K562 (cell line): ENCODE data around the gene ACBD6. TPM values are rescaled to one million over a fixed set of nuclear protein-coding genes. Genes with fewer than 3 reads are reported as not detected.

ENCODE experiments used
- ATAC-seq: fragments of 200-7000 bp; cut with Tn5 transposase; 3 replicates; pipeline ENCODE4 v1.9.1; 2020; ENCODE audit warnings: moderate library complexity
- BruUV-seq: library from RNA; stranded (reverse); fragments of 400-500 nt; replicated peaks from 2 replicates; lab custom pipeline; 2021; lab: Mats Ljungman, UMichigan
- CTCF ChIA-PET: fragments of 300-600 bp; formaldehyde crosslinking; extraction: SDS; loops from one replicate; lab custom pipeline; 2021; ENCODE audit warnings: low intra/inter-chr PET ratio; lab: Yijun Ruan, JAX
- POLR2A ChIA-PET: fragments of 300-600, 350-650 bp; sonication (Branson Sonifier 250); formaldehyde crosslinking; extraction: SDS; loops from one replicate; lab custom pipeline; 2021; ENCODE audit warnings: antibody characterized with exemption, inconsistent platforms; lab: Yijun Ruan, JAX
- DNase-seq, 4 experiments: peaks; one replicate each; pipeline versions ENCODE4 v3.0.0 to v3.0.0-alpha.2; 2011 to 2018; ENCODE audit warnings: low spot score in 3 of 4, mixed read lengths in 3 of 4; ENCODE audit errors: extremely low read depth in 1 of 4
- FAIRE-seq: peaks from 2 replicates; lab custom pipeline; 2011; peaks lifted over from hg19 to GRCh38; lab: Jason Lieb, UNC
- H2AFZ ChIP-seq: 2 replicates; pipeline ENCODE4 v1.6.0; 2011; ENCODE audit warnings: low read depth, low read length, control low read depth, inconsistent platforms
- H3K27ac ChIP-seq: fragments of 200-600 bp; 3 replicates; pipeline ENCODE4 v1.8.0; 2011; ENCODE audit warnings: low read depth, mild to moderate bottlenecking, control low read depth, inconsistent platforms, low read length, moderate library complexity, mixed read lengths; ENCODE audit errors: extremely low read depth
- H3K27me3 ChIP-seq, 2 experiments: fragments of 300-600 bp in 1 of 2; 2 replicates in 1 of 2; 3 replicates in 1 of 2; pipeline versions ENCODE4 v1.6.0 to v1.8.0; 2011; ENCODE audit warnings: inconsistent platforms in 2 of 2, low read length in 2 of 2, mild to moderate bottlenecking in 1 of 2, mixed read lengths in 1 of 2, moderate library complexity in 1 of 2; ENCODE audit not compliant: control insufficient read depth in 2 of 2, insufficient read depth in 2 of 2
- H3K36me3 ChIP-seq: fragments of 300-600 bp; 3 replicates; pipeline ENCODE4 v1.8.0; 2011; ENCODE audit warnings: mild to moderate bottlenecking, low read length, inconsistent platforms; ENCODE audit not compliant: control insufficient read depth, insufficient read depth
- H3K4me1 ChIP-seq, 2 experiments: fragments of 200-600 bp in 1 of 2; replicated peaks in 1 of 2; 2 replicates in 1 of 2; 3 replicates in 1 of 2; pipeline versions ENCODE4 v1.5.1 to v1.8.0; 2011; ENCODE audit warnings: inconsistent platforms in 2 of 2, low read length in 2 of 2, mild to moderate bottlenecking in 1 of 2, mixed read lengths in 1 of 2, moderate library complexity in 1 of 2; ENCODE audit not compliant: control insufficient read depth in 2 of 2, insufficient read depth in 2 of 2
- H3K4me2 ChIP-seq: 2 replicates; pipeline ENCODE4 v1.6.1; 2011; ENCODE audit warnings: low read length, control low read depth, inconsistent platforms, mixed read lengths; ENCODE audit not compliant: insufficient read depth
- H3K4me3 ChIP-seq: fragments of 200-600 bp; sonication (generic), shearing (Covaris generic); 2 replicates; pipeline ENCODE4 v1.5.1; 2016; ENCODE audit warnings: control low read depth, inconsistent platforms
- H3K79me2 ChIP-seq: fragments of 200-600 bp; 3 replicates; pipeline ENCODE4 v1.8.0; 2011; ENCODE audit warnings: low read length, inconsistent platforms; ENCODE audit not compliant: control insufficient read depth, insufficient read depth
- H3K9ac ChIP-seq, 2 experiments: 2 replicates each; pipeline versions ENCODE4 v1.6.0 to v1.6.1; 2011; ENCODE audit warnings: low read depth in 2 of 2, low read length in 2 of 2, control low read depth in 1 of 2, inconsistent platforms in 1 of 2, mild to moderate bottlenecking in 1 of 2, mixed read lengths in 1 of 2; ENCODE audit not compliant: insufficient read depth in 1 of 2
- H3K9me1 ChIP-seq: one replicate; pipeline ENCODE4 v1.6.0; 2011; ENCODE audit warnings: inconsistent platforms, mild to moderate bottlenecking, low read length, moderate library complexity; ENCODE audit not compliant: control insufficient read depth, insufficient read depth
- H3K9me3 ChIP-seq: replicated peaks from 2 replicates; pipeline ENCODE4 v1.5.1; 2011; ENCODE audit warnings: low read depth, low read length, inconsistent platforms; ENCODE audit not compliant: control insufficient read depth, insufficient read depth
- H4K20me1 ChIP-seq: replicated peaks from 2 replicates; pipeline ENCODE4 v1.6.1; 2011; ENCODE audit warnings: low read length, inconsistent platforms, mixed read lengths; ENCODE audit not compliant: control insufficient read depth, insufficient read depth
- CC2D1A ChIP-seq: fragments of 450-650 bp; IDR thresholded peaks from 2 replicates; pipeline ENCODE4 v1.6.1; 2017; ENCODE audit warnings: mild to moderate bottlenecking
- COPS2 ChIP-seq: fragments of 450-650 bp; conservative IDR thresholded peaks from 2 replicates; pipeline ENCODE4 v1.6.1; 2016; ENCODE audit warnings: mild to moderate bottlenecking, moderate library complexity
- DDX20 ChIP-seq: fragments of 450-650 bp; IDR thresholded peaks from 2 replicates; pipeline ENCODE4 v1.6.1; 2016; ENCODE audit warnings: missing genetic modification characterization, low read depth, mild to moderate bottlenecking, missing compliant biosample characterization, moderate library complexity
- DMBX1 ChIP-seq: fragments of 250-450 bp; sonication (Bioruptor Pico); IDR thresholded peaks from 2 replicates; pipeline ENCODE4 v1.8.0; 2022; ENCODE audit warnings: inconsistent platforms, mild to moderate bottlenecking, moderate library complexity, borderline replicate concordance
- EP300 ChIP-seq: IDR thresholded peaks from 2 replicates; pipeline ENCODE4 v1.6.1; 2012; ENCODE audit warnings: low read length, improper control_type of control experiment
- SNRNP70 ChIP-seq: fragments of 200-400 bp; formaldehyde crosslinking; optimal IDR thresholded peaks from 2 replicates; pipeline ENCODE3; 2017; ENCODE audit warnings: low read depth, low read length
- ZNF75A ChIP-seq: fragments of 450-650 bp; formaldehyde crosslinking; IDR thresholded peaks from 2 replicates; pipeline ENCODE4 v1.4.0; 2020; ENCODE audit warnings: mild to moderate bottlenecking
- ZNF79 ChIP-seq: fragments of 250-450 bp; sonication (Bioruptor Pico); IDR thresholded peaks from 2 replicates; pipeline ENCODE4 v1.4.0; 2020; ENCODE audit warnings: low read depth, mild to moderate bottlenecking, moderate library complexity
- WGBS: fragments of 100-300 bp; shearing (Covaris generic); methylation state at CpG from one replicate; pipeline ENCODE4 v1.1.6; 2016; ENCODE audit warnings: low coverage, mixed read lengths; ENCODE audit not compliant: insufficient coverage; ENCODE audit errors: missing lambda C conversion rate; 5-methylcytosine and 5-hydroxymethylcytosine counted together
- in situ Hi-C: fragments of 300-500 bp; cut with MboI; formaldehyde crosslinking; loops from 4 replicates; pipeline ENCODE4 v1.15.0; 2018; ENCODE audit warnings: inconsistent platforms, mixed read lengths
- intact Hi-C: fragments of 100-400 bp; cut with micrococcal nuclease; formaldehyde crosslinking; loops from 2 replicates; pipeline ENCODE4 v1.14.2; 2022
- polyA plus RNA-seq, 8 experiments: library from polyadenylated mRNA; depleted of rRNA in 4 of 8; stranded (reverse) in 5 of 8; unstranded in 3 of 8; fragments of >200 nt; fragmentation: Nextera tagmentation in 2 of 8; fragmentation: Illumina TruSeq in 1 of 8; extraction: Ambion mirVana in 2 of 8; extraction: Trizol in 1 of 8; gene quantifications; 2 replicates each; pipeline versions ENCODE4 v1.2.1 to v1.2.3, GENCODE V29; 2011 to 2014; ENCODE audit warnings: inconsistent platforms in 1 of 8, missing spikeins in 1 of 8
- total RNA-seq, 7 experiments: library from RNA; depleted of rRNA in 6 of 7; stranded (reverse); fragments of >200 nt in 6 of 7; fragmentation: Illumina TruSeq in 2 of 7; extraction: Trizol in 2 of 7; gene quantifications; 2 replicates each; pipeline versions ENCODE4 v1.2.1 to v1.2.3, GENCODE V29; 2011 to 2021; ENCODE audit warnings: low replicate concordance in 1 of 7
- TF ChIP-seq, protein P1 (sequence below): fragments of 450-650 bp; IDR thresholded peaks from 2 replicates; pipeline ENCODE4 v1.7.0; 2016; ENCODE audit warnings: borderline replicate concordance
- TF ChIP-seq, protein P2 (sequence below): fragments of 450-650 bp; formaldehyde crosslinking; IDR thresholded peaks from 2 replicates; pipeline ENCODE4 v1.4.0; 2020; ENCODE audit warnings: mild to moderate bottlenecking, mixed read lengths
- TF ChIP-seq, protein P3 (sequence below), 3 experiments: fragments of 200-800 bp in 1 of 3; fragments of 250-450 bp in 1 of 3; fragments of 450-650 bp in 1 of 3; sonication (Bioruptor Pico) in 1 of 3; sonication (Bioruptor generic) in 1 of 3; formaldehyde crosslinking in 1 of 3; IDR thresholded peaks; 2 replicates each; pipeline versions ENCODE4 v1.6.1 to v1.8.0; 2016 to 2022; ENCODE audit warnings: mild to moderate bottlenecking in 2 of 3, missing genetic modification characterization in 2 of 3, missing compliant biosample characterization in 1 of 3, moderate library complexity in 1 of 3
- TF ChIP-seq, protein P4 (sequence below): fragments of 250-450 bp; sonication (Bioruptor Pico); IDR thresholded peaks from 2 replicates; pipeline ENCODE4 v1.8.0; 2022; ENCODE audit warnings: inconsistent platforms, mild to moderate bottlenecking, moderate library complexity, borderline replicate concordance

Gene ACBD6
- total and polyA plus RNA-seq, 9 of the 15 experiments (the other 6 are each of a cell fraction or from before 2014, with no cell fraction given) = 16.9 to 107 (median 77.7) TPM

DNA sequence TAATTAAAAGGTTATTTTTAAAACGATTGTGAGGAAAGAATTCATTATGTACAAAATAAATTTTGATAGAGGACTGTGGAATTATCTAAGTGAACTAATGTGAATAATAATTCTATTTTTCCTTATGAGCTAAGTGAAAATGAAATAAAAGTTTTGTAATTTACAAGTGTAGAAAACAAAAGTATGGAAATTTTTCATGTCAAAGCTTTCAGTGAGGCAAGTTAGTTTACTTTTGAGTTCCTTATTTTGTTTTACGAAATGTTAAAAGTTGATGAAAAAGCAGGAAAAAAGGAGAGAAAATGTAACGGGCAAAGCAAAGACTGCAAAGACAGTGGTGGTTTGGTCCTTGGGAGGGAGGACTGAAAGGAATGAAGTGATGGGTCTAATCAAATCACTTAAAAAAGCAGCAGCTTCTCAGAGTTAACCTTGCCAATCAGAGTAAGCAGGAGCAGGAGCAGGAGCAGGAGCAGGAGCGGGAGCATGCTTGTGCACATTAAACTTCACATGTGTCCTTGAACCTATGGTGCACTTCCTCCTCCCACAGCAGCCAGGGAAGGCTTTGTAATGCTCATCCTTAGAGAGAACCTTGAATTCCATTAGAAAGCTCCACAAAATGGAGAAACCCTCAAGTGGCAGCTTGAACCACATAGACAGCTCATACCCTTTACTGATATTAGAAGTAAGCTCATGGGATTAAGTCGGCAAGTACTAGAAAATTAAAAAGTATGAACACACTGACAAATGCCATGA is 139.0 kb downstream of the ACBD6 start:
- CTCF ChIA-PET = no interaction called here
- ATAC-seq (no peak; the same call in 2 of the 3 replicates), FAIRE-seq (no peak), DNase-seq (no peak)
- Histone ChIP-seq H3K4me2 (no peak overlapping the region), H3K27ac (no peak overlapping the region), H3K9ac (no peak overlapping the region), H3K9me3 (no peaks in the 10 kb centered on the region), H2AFZ (no peak overlapping the region), H3K27me3 (no peaks in the 10 kb centered on the region), H3K79me2 (no peaks in the 10 kb centered on the region), H3K36me3 (no peaks in the 10 kb centered on the region), H4K20me1 (no peaks in the 10 kb centered on the region), H3K4me3 (no peak overlapping the region), H3K4me1 (no peaks in the 10 kb centered on the region), H3K9me1 (no peaks in the 10 kb centered on the region)
- POLR2A ChIA-PET = interaction anchor here (0.5 to 1.8 kb wide), 4 partner anchors 9 to 781 kb away, joined by 3 to 4 read pairs (median 3); no protein-coding TSS in a partner anchor
- in situ Hi-C loops (no loop called here), intact Hi-C loops (no loop called here)
- BruUV-seq = no TSS peak
- WGBS = 76% methylated on average over 5 of the region's 5 CpGs
- no peak for TF ChIP-seq EP300
- TF ChIP-seq, protein P1, sequence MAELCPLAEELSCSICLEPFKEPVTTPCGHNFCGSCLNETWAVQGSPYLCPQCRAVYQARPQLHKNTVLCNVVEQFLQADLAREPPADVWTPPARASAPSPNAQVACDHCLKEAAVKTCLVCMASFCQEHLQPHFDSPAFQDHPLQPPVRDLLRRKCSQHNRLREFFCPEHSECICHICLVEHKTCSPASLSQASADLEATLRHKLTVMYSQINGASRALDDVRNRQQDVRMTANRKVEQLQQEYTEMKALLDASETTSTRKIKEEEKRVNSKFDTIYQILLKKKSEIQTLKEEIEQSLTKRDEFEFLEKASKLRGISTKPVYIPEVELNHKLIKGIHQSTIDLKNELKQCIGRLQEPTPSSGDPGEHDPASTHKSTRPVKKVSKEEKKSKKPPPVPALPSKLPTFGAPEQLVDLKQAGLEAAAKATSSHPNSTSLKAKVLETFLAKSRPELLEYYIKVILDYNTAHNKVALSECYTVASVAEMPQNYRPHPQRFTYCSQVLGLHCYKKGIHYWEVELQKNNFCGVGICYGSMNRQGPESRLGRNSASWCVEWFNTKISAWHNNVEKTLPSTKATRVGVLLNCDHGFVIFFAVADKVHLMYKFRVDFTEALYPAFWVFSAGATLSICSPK = no peak
- no peak for TF ChIP-seq DMBX1 (CRISPR knock-in tag)
- TF ChIP-seq COPS2 = no peak
- no peak for TF ChIP-seq DDX20 (tag)
- no peak for TF ChIP-seq ZNF79 (CRISPR knock-in tag)
- TF ChIP-seq ZNF75A (CRISPR knock-in tag) = no peak
- no peak for TF ChIP-seq CC2D1A
- TF ChIP-seq, protein P2, sequence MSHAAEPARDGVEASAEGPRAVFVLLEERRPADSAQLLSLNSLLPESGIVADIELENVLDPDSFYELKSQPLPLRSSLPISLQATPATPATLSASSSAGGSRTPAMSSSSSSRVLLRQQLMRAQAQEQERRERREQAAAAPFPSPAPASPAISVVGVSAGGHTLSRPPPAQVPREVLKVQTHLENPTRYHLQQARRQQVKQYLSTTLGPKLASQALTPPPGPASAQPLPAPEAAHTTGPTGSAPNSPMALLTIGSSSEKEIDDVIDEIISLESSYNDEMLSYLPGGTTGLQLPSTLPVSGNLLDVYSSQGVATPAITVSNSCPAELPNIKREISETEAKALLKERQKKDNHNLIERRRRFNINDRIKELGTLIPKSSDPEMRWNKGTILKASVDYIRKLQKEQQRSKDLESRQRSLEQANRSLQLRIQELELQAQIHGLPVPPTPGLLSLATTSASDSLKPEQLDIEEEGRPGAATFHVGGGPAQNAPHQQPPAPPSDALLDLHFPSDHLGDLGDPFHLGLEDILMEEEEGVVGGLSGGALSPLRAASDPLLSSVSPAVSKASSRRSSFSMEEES (CRISPR knock-in tag) = no peak
- TF ChIP-seq, protein P3, sequence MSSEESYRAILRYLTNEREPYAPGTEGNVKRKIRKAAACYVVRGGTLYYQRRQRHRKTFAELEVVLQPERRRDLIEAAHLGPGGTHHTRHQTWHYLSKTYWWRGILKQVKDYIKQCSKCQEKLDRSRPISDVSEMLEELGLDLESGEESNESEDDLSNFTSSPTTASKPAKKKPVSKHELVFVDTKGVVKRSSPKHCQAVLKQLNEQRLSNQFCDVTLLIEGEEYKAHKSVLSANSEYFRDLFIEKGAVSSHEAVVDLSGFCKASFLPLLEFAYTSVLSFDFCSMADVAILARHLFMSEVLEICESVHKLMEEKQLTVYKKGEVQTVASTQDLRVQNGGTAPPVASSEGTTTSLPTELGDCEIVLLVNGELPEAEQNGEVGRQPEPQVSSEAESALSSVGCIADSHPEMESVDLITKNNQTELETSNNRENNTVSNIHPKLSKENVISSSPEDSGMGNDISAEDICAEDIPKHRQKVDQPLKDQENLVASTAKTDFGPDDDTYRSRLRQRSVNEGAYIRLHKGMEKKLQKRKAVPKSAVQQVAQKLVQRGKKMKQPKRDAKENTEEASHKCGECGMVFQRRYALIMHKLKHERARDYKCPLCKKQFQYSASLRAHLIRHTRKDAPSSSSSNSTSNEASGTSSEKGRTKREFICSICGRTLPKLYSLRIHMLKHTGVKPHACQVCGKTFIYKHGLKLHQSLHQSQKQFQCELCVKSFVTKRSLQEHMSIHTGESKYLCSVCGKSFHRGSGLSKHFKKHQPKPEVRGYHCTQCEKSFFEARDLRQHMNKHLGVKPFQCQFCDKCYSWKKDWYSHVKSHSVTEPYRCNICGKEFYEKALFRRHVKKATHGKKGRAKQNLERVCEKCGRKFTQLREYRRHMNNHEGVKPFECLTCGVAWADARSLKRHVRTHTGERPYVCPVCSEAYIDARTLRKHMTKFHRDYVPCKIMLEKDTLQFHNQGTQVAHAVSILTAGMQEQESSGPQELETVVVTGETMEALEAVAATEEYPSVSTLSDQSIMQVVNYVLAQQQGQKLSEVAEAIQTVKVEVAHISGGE (CRISPR knock-in tag; IDR thresholded peaks at IDR 0.05) = no peak
- TF ChIP-seq SNRNP70 = no peak
- TF ChIP-seq, protein P4, sequence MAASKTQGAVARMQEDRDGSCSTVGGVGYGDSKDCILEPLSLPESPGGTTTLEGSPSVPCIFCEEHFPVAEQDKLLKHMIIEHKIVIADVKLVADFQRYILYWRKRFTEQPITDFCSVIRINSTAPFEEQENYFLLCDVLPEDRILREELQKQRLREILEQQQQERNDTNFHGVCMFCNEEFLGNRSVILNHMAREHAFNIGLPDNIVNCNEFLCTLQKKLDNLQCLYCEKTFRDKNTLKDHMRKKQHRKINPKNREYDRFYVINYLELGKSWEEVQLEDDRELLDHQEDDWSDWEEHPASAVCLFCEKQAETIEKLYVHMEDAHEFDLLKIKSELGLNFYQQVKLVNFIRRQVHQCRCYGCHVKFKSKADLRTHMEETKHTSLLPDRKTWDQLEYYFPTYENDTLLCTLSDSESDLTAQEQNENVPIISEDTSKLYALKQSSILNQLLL (CRISPR knock-in tag) = no peak
